D341Med (cell line): ENCODE results near the gene BMP8A.
"Not testable (repeated sequence)": the region's sequence is repeated elsewhere in the genome, so short reads cannot be mapped to it uniquely, and the experiment has no call there.

Source experiments
- DNase-seq: peaks from one replicate; pipeline ENCODE4 v3.0.0; 2012; ENCODE audit warnings: low spot score

The BMP8A gene

GRCh38 chr1:39507230-39507928 is 15.9 kb downstream of the BMP8A start:
- DNase-seq: peak; percentile 51

GRCh38 chr1:39508266-39508665 is 16.8 kb downstream of the BMP8A start:
- no peak for DNase-seq

GRCh38 chr1:39508857-39509305 is 17.4 kb downstream of the BMP8A start:
- DNase-seq: no peak

- no peak for DNase-seq
Observed at GRCh38 chr1:39509360-39510009, 18.0 kb downstream of the BMP8A start.

GRCh38 chr1:39510570-39511186 is 19.2 kb downstream of the BMP8A start:
- peak; percentile 14 for DNase-seq

GRCh38 chr1:39511477-39511876 is 20.0 kb downstream of the BMP8A start:
- not testable (repeated sequence) for DNase-seq

GRCh38 chr1:39512234-39512847 is 20.9 kb downstream of the BMP8A start:
- not testable (repeated sequence) for DNase-seq

- DNase-seq: not testable (repeated sequence)
Observed at GRCh38 chr1:39514710-39515124, 23.3 kb downstream of the BMP8A start.

- DNase-seq: not testable (repeated sequence)
Observed at GRCh38 chr1:39515131-39516086, 24.0 kb downstream of the BMP8A start.

GRCh38 chr1:39516841-39517240 is 25.4 kb downstream of the BMP8A start:
- not testable (repeated sequence) for DNase-seq

GRCh38 chr1:39517936-39518335 is 26.5 kb downstream of the BMP8A start:
- DNase-seq: not testable (repeated sequence)

- DNase-seq: not testable (repeated sequence)
Observed at GRCh38 chr1:39519376-39519775, 27.9 kb downstream of the BMP8A start.

GRCh38 chr1:39522221-39522620 is 30.8 kb downstream of the BMP8A start:
- DNase-seq: not testable (repeated sequence)

- no peak for DNase-seq
Observed at GRCh38 chr1:39522661-39523567, 31.5 kb downstream of the BMP8A start.

- no peak for DNase-seq
Observed at GRCh38 chr1:39524171-39524570, 32.7 kb downstream of the BMP8A start.

GRCh38 chr1:39524591-39525365 is 33.3 kb downstream of the BMP8A start:
- DNase-seq: no peak

- DNase-seq: no peak
Observed at GRCh38 chr1:39525366-39526165, 34.1 kb downstream of the BMP8A start.

- DNase-seq: no peak
Observed at GRCh38 chr1:39526466-39527189, 35.2 kb downstream of the BMP8A start.
